HEK293T (cell line): Measurements from ENCODE around the gene SLC4A1.

Source experiments
- ARNT ChIP-seq: fragments of 450-650 bp; IDR thresholded peaks from 2 replicates; pipeline ENCODE4 v1.6.1; 2017; ENCODE audit warnings: mild to moderate bottlenecking
- BHLHE40 ChIP-seq: fragments of 450-650 bp; IDR thresholded peaks from 2 replicates; pipeline ENCODE4 v1.6.1; 2016; ENCODE audit warnings: mild to moderate bottlenecking, moderate library complexity, borderline replicate concordance
- CTBP1 ChIP-seq: fragments of 450-650 bp; IDR thresholded peaks from 2 replicates; pipeline ENCODE4 v1.6.1; 2016; ENCODE audit warnings: borderline replicate concordance
- ELF4 ChIP-seq: fragments of 450-650 bp; IDR thresholded peaks from 2 replicates; pipeline ENCODE4 v1.6.1; 2017; ENCODE audit warnings: antibody characterized with exemption
- FOXA1 ChIP-seq: fragments of 450-650 bp; IDR thresholded peaks from 2 replicates; pipeline ENCODE4 v1.6.1; 2016; ENCODE audit warnings: mild to moderate bottlenecking
- FOXK2 ChIP-seq: fragments of 450-650 bp; IDR thresholded peaks from 2 replicates; pipeline ENCODE4 v1.6.1; 2016; ENCODE audit warnings: mild to moderate bottlenecking
- FOXM1 ChIP-seq: fragments of 450-650 bp; IDR thresholded peaks from 2 replicates; pipeline ENCODE4 v1.6.1; 2017; ENCODE audit warnings: mild to moderate bottlenecking, borderline replicate concordance
- HDGF ChIP-seq: fragments of 450-650 bp; IDR thresholded peaks from 2 replicates; pipeline ENCODE4 v1.6.1; 2017; ENCODE audit warnings: antibody characterized with exemption, borderline replicate concordance
- LEF1 ChIP-seq: fragments of 450-650 bp; IDR thresholded peaks from 2 replicates; pipeline ENCODE4 v1.6.1; 2017; ENCODE audit warnings: mild to moderate bottlenecking, borderline replicate concordance
- NFRKB ChIP-seq: fragments of 450-650 bp; IDR thresholded peaks from 2 replicates; pipeline ENCODE4 v1.6.1; 2016; ENCODE audit warnings: mild to moderate bottlenecking, moderate library complexity
- SP1 ChIP-seq: fragments of 450-650 bp; IDR thresholded peaks from 2 replicates; pipeline ENCODE4 v1.6.1; 2017
- SUZ12 ChIP-seq: fragments of 450-650 bp; IDR thresholded peaks from 2 replicates; pipeline ENCODE4 v1.6.1; 2016; ENCODE audit warnings: mild to moderate bottlenecking
- TARDBP ChIP-seq: fragments of 450-650 bp; IDR thresholded peaks from 2 replicates; pipeline ENCODE4 v1.6.1; 2016
- ZNF384 ChIP-seq: fragments of 450-650 bp; IDR thresholded peaks from 2 replicates; pipeline ENCODE4 v1.6.1; 2016

GRCh38 chr17:44256671-44257070, 11.3 kb downstream of the SLC4A1 start:
- TF ChIP-seq BHLHE40: no peak
- no peak for TF ChIP-seq ZNF384
- no peak for TF ChIP-seq HDGF
- no peak for TF ChIP-seq SP1
- TF ChIP-seq FOXM1: no peak
- no peak for TF ChIP-seq ELF4
- no peak for TF ChIP-seq FOXA1
- TF ChIP-seq LEF1: no peak
- no peak for TF ChIP-seq TARDBP
- TF ChIP-seq FOXK2: no peak
- TF ChIP-seq NFRKB: no peak
- TF ChIP-seq SUZ12: no peak
- no peak for TF ChIP-seq ARNT
- TF ChIP-seq CTBP1: no peak
